Cerebellar nuclear complex (tissue), 1 donor: Measurements from ENCODE around the gene NEMP1.

ENCODE experiments used
- DNase-seq, 2 experiments: peaks; one replicate each; lab custom pipeline; 2025; lab: John Stamatoyannopoulos, UW

NEMP1 gene

GRCh38 chr12:57106021-57106708 lies 27.6 kb upstream of the NEMP1 start:
- DNase-seq, result no peak

- DNase-seq, result no peak
These were observed 26.6 kb upstream of the NEMP1 start for GRCh38 chr12:57105011-57105753.

- DNase-seq, result no peak
These were observed 25.8 kb upstream of the NEMP1 start for GRCh38 chr12:57104292-57104910.

GRCh38 chr12:57103856-57104255 lies 25.3 kb upstream of the NEMP1 start:
- no peak for DNase-seq

GRCh38 chr12:57101892-57102695 lies 23.5 kb upstream of the NEMP1 start:
- DNase-seq, result no peak

GRCh38 chr12:57099766-57100165 lies 21.2 kb upstream of the NEMP1 start:
- no peak for DNase-seq

- no peak for DNase-seq
These were observed 20.6 kb upstream of the NEMP1 start for GRCh38 chr12:57099047-57099714.

GRCh38 chr12:57098546-57098945 lies 20.0 kb upstream of the NEMP1 start:
- no peak for DNase-seq

GRCh38 chr12:57097554-57097835 lies 18.9 kb upstream of the NEMP1 start:
- DNase-seq, result no peak

- DNase-seq, result no peak
These were observed 18.4 kb upstream of the NEMP1 start for GRCh38 chr12:57096748-57097553.

GRCh38 chr12:57096099-57096572 lies 17.5 kb upstream of the NEMP1 start:
- no peak for DNase-seq

- DNase-seq, result no peak
These were observed 16.8 kb upstream of the NEMP1 start for GRCh38 chr12:57095440-57095839.

GRCh38 chr12:57094208-57095160 lies 15.9 kb upstream of the NEMP1 start:
- no peak for DNase-seq

GRCh38 chr12:57093415-57094207 lies 15.0 kb upstream of the NEMP1 start:
- DNase-seq, result no peak

- no peak for DNase-seq
These were observed 14.4 kb upstream of the NEMP1 start for GRCh38 chr12:57092876-57093414.

- DNase-seq, result no peak
These were observed 13.9 kb upstream of the NEMP1 start for GRCh38 chr12:57092529-57092862.

GRCh38 chr12:57091638-57092528 lies 13.3 kb upstream of the NEMP1 start:
- DNase-seq, result no peak
